BLaER1 treated with 17β-estradiol and CSF1 and Interleukin-3, amounts not matched to agents 10 nM and 100 nM (cell line): Measurements from ENCODE around the gene IL12RB1.

ENCODE experiments used
- H3K27ac ChIP-seq, 11 experiments: shearing (Covaris generic); formaldehyde crosslinking; 2 replicates each; pipeline ENCODE4 v1.8.1; 2022
- H3K27me3 ChIP-seq, 11 experiments: shearing (Covaris generic); formaldehyde crosslinking; 2 replicates each; pipeline ENCODE4 v1.8.1; 2022
- H3K36me3 ChIP-seq, 11 experiments: shearing (Covaris generic); formaldehyde crosslinking; 2 replicates each; pipeline ENCODE4 v1.8.1; 2022
- H3K4me1 ChIP-seq, 10 experiments: shearing (Covaris generic); formaldehyde crosslinking; 2 replicates each; pipeline ENCODE4 v1.8.1; 2022
- H3K4me2 ChIP-seq, 11 experiments: shearing (Covaris generic); formaldehyde crosslinking; 2 replicates each; pipeline ENCODE4 v1.8.1; 2022
- H3K4me3 ChIP-seq, 10 experiments: shearing (Covaris generic); formaldehyde crosslinking; 2 replicates each; pipeline ENCODE4 v1.8.1; 2022
- H3K9ac ChIP-seq, 11 experiments: shearing (Covaris generic); formaldehyde crosslinking; 2 replicates each; pipeline ENCODE4 v1.8.1; 2022
- H3K9me3 ChIP-seq, 11 experiments: shearing (Covaris generic); formaldehyde crosslinking; replicated peaks in 1 of 11; 2 replicates each; pipeline ENCODE4 v1.8.1; 2022
- H4K20me1 ChIP-seq, 11 experiments: shearing (Covaris generic); formaldehyde crosslinking; 2 replicates each; pipeline ENCODE4 v1.8.1; 2022
- Cebpa-rat ChIP-seq, 11 experiments: shearing (Covaris generic); IDR thresholded peaks; 2 replicates each; pipeline ENCODE4 v1.8.1; 2022

Gene IL12RB1

GRCh38 chr19:18009412-18010066 lies 77.2 kb downstream of the IL12RB1 start:
- peaks cover 65 to 81% (median 71%) of the 10 kb centered on the region in 11 experiments for H3K36me3 ChIP-seq

More at GRCh38 chr19:18009412-18010066, 77.2 kb downstream of the IL12RB1 start:
- H3K27ac ChIP-seq = peak overlapping the region in 9 of 11 experiments; percentile 7 to 77 (median 62); a peak in 8 of 22 replicates
- H3K9me3 ChIP-seq = peaks cover 0 to 5% (median 0%) of the 10 kb centered on the region in 11 experiments; a peak in 4 of 22 replicates
- H4K20me1 ChIP-seq = peaks cover 33 to 78% (median 44%) of the 10 kb centered on the region in 11 experiments; a peak in 21 of 22 replicates
- TF ChIP-seq Cebpa-rat (IDR thresholded peaks at IDR 0.05) = no peak
- H3K4me1 ChIP-seq = peaks cover 36 to 66% (median 50%) of the 10 kb centered on the region in 10 experiments
- peak overlapping the region; percentile 72 to 99 (median 93); a peak in 19 of 22 replicates for H3K4me2 ChIP-seq
- peak overlapping the region in 7 of 10 experiments; percentile 34 to 72 (median 54); a peak in 10 of 20 replicates for H3K4me3 ChIP-seq
- H3K27me3 ChIP-seq = no peaks in the 10 kb centered on the region
- peak overlapping the region in 10 of 11 experiments; percentile 60 to 84 (median 73); a peak in 17 of 22 replicates for H3K9ac ChIP-seq
